H7 (cell line): ENCODE data around the gene GTF3C4. TPM values are rescaled to one million over a fixed set of nuclear protein-coding genes. Genes with fewer than 3 reads are reported as not detected.
A peak's percentile ranks its signal among the peaks of the same experiment; 100 is the strongest.

Source experiments
- DNase-seq: peaks from one replicate; pipeline ENCODE4 v3.0.0; 2012
- H3K27me3 ChIP-seq: 2 replicates; pipeline ENCODE4 v1.6.0; 2011; ENCODE audit warnings: mild to moderate bottlenecking, low read length; ENCODE audit not compliant: control insufficient read depth, insufficient read depth
- H3K36me3 ChIP-seq: replicated peaks from 2 replicates; pipeline ENCODE4 v1.5.1; 2011; ENCODE audit warnings: low read length; ENCODE audit not compliant: control insufficient read depth, insufficient read depth
- H3K4me3 ChIP-seq: 2 replicates; pipeline ENCODE4 v1.5.1; 2011; ENCODE audit warnings: low read depth, mild to moderate bottlenecking, control low read depth, low read length, moderate library complexity; ENCODE audit not compliant: insufficient read depth
- total RNA-seq: library from RNA; depleted of rRNA; stranded (reverse); fragments of >200 nt; shearing (Covaris generic); gene quantifications from 2 replicates; pipeline ENCODE4 v1.2.3, GENCODE V29; 2014

GTF3C4 gene
- total RNA-seq, 1 experiment from 2014 or later: 24.9 TPM

DNA sequence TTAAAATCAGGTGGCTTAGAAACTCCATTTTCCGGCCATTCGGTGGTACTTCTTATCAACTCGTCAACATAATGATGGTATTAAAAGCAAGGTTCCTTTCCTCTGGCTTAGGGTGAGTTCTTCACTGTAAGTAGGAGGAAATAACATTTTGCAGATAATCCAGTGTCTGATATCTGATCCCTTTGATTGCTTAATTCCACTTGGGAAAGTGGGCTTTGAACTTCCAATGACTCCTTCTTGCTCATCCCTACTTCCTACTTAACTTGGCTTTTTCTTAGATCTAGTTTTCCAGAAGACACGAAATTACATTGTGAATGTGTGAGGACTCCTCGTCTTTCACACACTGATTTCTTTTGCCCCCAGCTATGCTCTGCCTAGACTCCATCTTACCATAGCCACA is 32.0 kb upstream of the GTF3C4 start:
- no peak for DNase-seq
- no peaks in the 10 kb centered on the region for H3K27me3 ChIP-seq
- peaks cover 3% of the 10 kb centered on the region for H3K36me3 ChIP-seq
- no peak overlapping the region for H3K4me3 ChIP-seq

DNA sequence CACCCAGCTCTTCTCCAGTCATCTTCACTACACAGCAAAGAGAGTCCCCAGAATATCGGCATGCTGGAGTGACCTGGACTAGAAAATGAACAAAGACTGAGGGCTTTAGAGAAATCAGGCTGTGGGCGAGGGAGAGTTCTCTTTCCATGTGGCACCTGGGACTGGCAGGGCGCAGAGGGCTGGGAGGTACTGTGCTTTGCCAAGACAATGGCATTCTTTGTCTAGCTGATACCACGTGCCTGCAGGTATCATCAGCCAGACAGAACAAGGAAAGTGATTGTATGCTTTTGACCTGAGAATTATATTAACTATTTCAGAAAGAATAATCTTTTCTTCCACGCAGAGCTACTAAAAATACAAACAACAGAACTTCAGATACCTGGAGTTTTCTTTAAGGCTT is 30.9 kb upstream of the GTF3C4 start:
- no peaks in the 10 kb centered on the region for H3K27me3 ChIP-seq
- no peak for DNase-seq
- H3K4me3 ChIP-seq: no peak overlapping the region
- H3K36me3 ChIP-seq: peaks cover 3% of the 10 kb centered on the region

DNA sequence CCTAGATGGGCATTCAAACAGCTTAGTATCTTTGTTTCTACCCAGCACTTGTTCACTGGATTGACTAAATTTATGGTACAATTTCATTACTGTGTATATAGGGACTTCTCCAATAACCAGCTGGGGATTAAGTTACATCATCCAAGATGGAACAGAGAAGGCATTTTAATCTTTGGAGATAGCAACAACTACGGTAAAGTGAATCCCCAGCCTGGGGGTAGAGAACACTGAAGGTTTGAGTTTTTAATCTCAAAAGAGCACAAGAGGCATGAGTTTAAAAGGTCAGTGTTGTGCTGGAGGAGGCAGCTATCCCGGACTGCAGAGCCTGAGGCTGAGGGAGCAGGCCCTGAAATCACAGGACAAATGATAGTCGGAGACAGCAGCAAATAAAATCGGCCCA is 29.0 kb upstream of the GTF3C4 start:
- no peak for DNase-seq
- Histone ChIP-seq H3K27me3 (no peaks in the 10 kb centered on the region), H3K36me3 (peaks cover 10% of the 10 kb centered on the region)

DNA sequence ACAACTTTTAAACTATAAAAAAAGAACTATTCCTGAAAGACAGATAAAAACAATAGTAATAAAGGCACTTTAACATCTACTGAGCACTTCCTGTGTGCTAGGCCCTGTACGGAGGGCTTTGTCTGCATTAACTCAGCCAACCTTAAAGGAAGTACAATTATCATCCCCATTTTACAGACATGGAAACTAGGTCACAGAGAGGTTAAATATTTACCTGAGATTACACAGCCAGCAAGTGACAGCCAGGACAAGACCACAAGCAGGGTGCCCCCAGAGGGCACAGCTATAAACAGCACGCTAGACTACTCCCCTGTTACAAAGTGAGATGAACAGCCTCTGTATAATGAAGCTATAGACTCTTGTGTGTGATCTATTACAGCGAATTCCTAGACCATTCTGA is 26.0 kb upstream of the GTF3C4 start:
- peak; percentile 49 for DNase-seq
- H3K27me3 ChIP-seq: no peaks in the 10 kb centered on the region
- H3K4me3 ChIP-seq: no peak overlapping the region
- peaks cover 23% of the 10 kb centered on the region for H3K36me3 ChIP-seq

More for the DNA sequence above, 29.0 kb upstream of the GTF3C4 start:
- H3K4me3 ChIP-seq: no peak overlapping the region

- no peak overlapping the region for H3K4me3 ChIP-seq
- H3K36me3 ChIP-seq: peaks cover 28% of the 10 kb centered on the region
Measured at GRCh38 chr9:132645306-132645705, 25.0 kb upstream of the GTF3C4 start.

DNA sequence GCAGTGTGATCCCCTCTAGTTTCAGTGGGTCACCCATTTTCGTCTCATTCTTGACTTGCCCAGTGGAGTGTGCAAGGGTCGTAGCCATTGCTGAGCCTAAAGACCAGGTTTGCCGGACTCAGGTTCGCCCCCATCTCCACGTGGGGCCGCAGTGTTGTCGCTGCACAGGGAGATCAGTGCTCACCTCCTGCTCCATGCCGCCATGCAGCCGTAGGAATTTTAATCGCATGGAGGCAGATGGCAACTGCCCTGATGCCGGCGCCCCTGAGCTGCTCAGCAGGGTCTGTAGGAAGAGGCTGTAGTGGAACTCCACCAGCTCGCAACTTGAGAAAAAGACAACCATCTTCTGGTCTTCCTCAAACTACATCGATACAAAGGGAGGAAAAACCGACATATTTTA is 24.6 kb upstream of the GTF3C4 start:
- no peak for DNase-seq
- H3K4me3 ChIP-seq: no peak overlapping the region
- peaks cover 30% of the 10 kb centered on the region for H3K36me3 ChIP-seq
- no peaks in the 10 kb centered on the region for H3K27me3 ChIP-seq

More at GRCh38 chr9:132645306-132645705, 25.0 kb upstream of the GTF3C4 start:
- DNase-seq: no peak
- H3K27me3 ChIP-seq: no peaks in the 10 kb centered on the region

- no peaks in the 10 kb centered on the region for H3K27me3 ChIP-seq
- peaks cover 28% of the 10 kb centered on the region for H3K36me3 ChIP-seq
- DNase-seq: no peak
- H3K4me3 ChIP-seq: no peak overlapping the region
Measured at GRCh38 chr9:132646726-132647125, 23.5 kb upstream of the GTF3C4 start.

DNA sequence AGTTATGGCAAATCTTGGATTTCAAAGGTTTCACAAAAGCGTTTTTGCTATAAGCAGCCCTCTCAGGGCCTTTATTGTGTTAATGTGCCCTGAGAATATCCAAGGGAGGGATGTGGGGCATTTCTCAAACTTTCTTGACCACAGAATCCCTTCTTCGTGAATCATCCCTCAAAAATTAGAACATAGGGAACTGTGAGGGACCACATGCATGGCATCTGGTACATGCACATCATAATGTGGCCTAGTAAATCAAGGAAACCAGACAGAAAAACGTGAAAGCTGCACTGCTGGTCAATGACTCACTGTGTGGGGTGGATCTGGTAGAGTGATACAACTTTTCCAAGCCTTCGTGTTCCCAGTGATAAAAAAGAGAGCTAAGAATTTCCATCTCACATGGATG is 22.9 kb upstream of the GTF3C4 start:
- DNase-seq: no peak
- no peak overlapping the region for H3K4me3 ChIP-seq
- H3K36me3 ChIP-seq: peaks cover 28% of the 10 kb centered on the region
- no peaks in the 10 kb centered on the region for H3K27me3 ChIP-seq

GRCh38 chr9:132647806-132648205 is 22.5 kb upstream of the GTF3C4 start:
- no peaks in the 10 kb centered on the region for H3K27me3 ChIP-seq
- H3K4me3 ChIP-seq: no peak overlapping the region
- no peak for DNase-seq
- H3K36me3 ChIP-seq: peaks cover 28% of the 10 kb centered on the region

- no peak for DNase-seq
- Histone ChIP-seq H3K4me3 (no peak overlapping the region), H3K36me3 (peaks cover 27% of the 10 kb centered on the region), H3K27me3 (no peaks in the 10 kb centered on the region)
Measured at GRCh38 chr9:132648283-132648682, 22.0 kb upstream of the GTF3C4 start.

DNA sequence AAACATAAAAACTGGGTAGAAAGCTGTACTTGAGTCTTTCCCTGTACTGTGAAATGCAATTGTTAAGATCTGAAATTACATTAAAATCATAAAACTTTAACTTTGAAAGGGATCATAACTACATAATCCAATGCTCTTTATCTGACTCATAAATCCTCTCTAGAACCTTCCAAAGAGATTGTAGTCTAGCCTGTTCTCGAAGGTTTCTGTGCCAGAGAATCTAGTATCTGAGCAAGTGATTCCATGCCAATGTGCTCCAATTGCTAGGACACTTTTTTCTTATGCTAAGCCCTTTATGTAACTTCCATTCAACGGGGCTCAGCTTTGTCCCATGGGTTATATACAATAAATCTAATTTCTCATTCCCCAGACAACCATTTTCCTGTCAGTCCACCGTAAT is 21.6 kb upstream of the GTF3C4 start:
- Histone ChIP-seq H3K27me3 (no peaks in the 10 kb centered on the region), H3K4me3 (no peak overlapping the region), H3K36me3 (peaks cover 27% of the 10 kb centered on the region)
- no peak for DNase-seq

GRCh38 chr9:132651259-132651658 is 19.0 kb upstream of the GTF3C4 start:
- no peaks in the 10 kb centered on the region for H3K27me3 ChIP-seq
- H3K4me3 ChIP-seq: no peak overlapping the region
- peaks cover 19% of the 10 kb centered on the region for H3K36me3 ChIP-seq
- no peak for DNase-seq

DNA sequence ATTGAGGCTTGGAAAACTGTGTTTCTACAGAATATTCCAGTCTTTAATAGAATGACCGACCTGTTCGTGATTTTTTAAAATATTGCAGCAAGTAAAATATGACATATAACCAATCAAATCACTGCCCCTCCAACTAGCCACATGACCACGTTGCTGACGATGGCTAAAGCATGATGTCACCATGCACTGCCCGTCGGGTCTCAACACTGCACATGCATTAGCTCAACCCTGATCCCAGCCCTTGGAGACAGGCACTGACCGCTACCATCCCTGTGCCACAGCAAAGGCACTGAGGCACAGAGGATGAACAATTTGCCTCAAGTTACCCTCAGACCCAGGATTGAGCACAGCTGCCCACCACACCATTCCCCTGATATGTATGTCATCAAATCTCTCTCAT is 14.0 kb upstream of the GTF3C4 start:
- Histone ChIP-seq H3K4me3 (no peak overlapping the region), H3K36me3 (peaks cover 13% of the 10 kb centered on the region)
- no peak for DNase-seq

DNA sequence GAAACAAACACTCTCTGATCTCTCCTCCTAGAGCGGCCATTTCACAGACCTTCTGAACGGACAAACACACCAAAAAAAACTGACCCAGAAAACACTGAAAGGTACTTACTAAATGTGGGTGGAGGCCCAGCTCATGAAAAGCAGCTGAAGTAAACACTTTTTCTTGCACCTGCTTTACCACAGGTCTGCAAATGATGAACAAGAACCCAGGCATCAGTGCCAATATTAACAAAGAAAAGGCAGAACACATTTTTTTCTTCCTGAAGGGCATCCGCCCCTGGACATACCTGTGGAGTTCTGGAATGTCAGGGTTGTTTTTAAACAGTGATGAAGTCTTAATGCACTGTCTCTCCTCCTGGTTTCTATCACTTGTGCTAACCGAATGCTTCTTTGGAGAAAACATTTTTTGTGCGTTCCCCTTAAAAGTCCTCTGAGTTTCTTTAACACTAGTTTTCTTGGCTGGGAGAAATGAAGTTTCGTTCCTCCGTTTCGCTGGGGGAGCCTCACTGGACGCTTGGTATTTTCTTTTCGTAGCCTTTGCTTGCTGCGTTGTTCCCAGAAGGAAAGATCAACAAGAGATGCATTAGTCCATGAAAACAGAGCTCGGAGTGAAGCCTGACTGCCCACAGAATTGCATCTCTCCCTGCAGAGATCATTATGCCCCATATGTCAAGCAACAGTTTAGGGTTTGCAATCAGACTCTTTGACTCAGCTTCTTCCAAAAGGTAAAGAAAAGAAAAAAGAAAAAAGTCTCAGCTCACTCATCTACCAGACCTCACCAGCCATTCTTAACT is 7.9 kb upstream of the GTF3C4 start:
- DNase-seq: no peak
- H3K27me3 ChIP-seq: no peaks in the 10 kb centered on the region
- H3K36me3 ChIP-seq: peaks cover 13% of the 10 kb centered on the region
- no peak overlapping the region for H3K4me3 ChIP-seq

More for the DNA sequence above, 14.0 kb upstream of the GTF3C4 start:
- no peaks in the 10 kb centered on the region for H3K27me3 ChIP-seq

GRCh38 chr9:132663117-132663516 is 7.1 kb upstream of the GTF3C4 start:
- peaks cover 10% of the 10 kb centered on the region for H3K36me3 ChIP-seq
- peak; percentile 53 for DNase-seq
- H3K4me3 ChIP-seq: no peak overlapping the region
- H3K27me3 ChIP-seq: no peaks in the 10 kb centered on the region
